ENCODE measurements around the gene FBXO34. TPM values are rescaled to one million over a fixed set of nuclear protein-coding genes. Genes with fewer than 3 reads are reported as not detected.

The FBXO34 gene
- total RNA-seq, 2 experiments from 2014 or later, result 28.3 to 29.7 TPM

DNA sequence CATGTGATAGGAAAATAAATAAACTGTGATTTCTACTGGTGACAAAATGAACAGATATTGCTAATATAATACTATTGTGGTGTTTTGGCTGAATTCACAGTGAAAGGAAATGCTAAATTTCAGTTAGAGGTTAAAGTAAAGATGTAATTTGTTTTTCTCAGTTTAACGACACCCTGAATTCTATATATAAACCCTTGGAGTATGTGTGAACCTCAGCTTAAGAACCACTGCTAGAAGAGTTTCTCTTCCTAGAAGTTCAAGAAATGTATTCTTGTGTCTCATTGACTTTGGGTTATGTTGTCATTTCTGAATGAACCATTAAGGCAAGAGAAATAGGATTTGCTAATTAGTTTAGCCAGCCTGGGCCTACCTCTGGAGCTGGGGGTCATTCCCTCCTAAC is 8.2 kb downstream of the FBXO34 start:
- Mint-ChIP-seq H3K27ac (no peak overlapping the region), H3K4me1 (ENCODE audit: low read depth) (peaks cover 62% of the 10 kb centered on the region), H3K27me3 (no peaks in the 10 kb centered on the region), H3K36me3 (ENCODE audit: low read depth) (peaks cover 20% of the 10 kb centered on the region), H3K9me3 (no peaks in the 10 kb centered on the region), H3K4me3 (no peak overlapping the region)
- H3K9me3 ChIP-seq (ENCODE audit: control insufficient read depth in 1 of 2, insufficient read depth in 1 of 2, low read length in 2 of 2), result no peaks in the 10 kb centered on the region
- no peak overlapping the region for H3K27ac ChIP-seq (ENCODE audit: low read depth in 1 of 2, low read length in 2 of 2)
- intact Hi-C loops (cut with DNase I, micrococcal nuclease), result no loop called here
- peaks cover 14% of the 10 kb centered on the region for H3K4me1 ChIP-seq (ENCODE audit: insufficient read depth, low read length)
- H3K36me3 ChIP-seq (ENCODE audit: insufficient read depth, low read length), result no peaks in the 10 kb centered on the region
- DNase-seq (no peak), ATAC-seq (ENCODE audit: poor library complexity) (no peak)
- POLR2A ChIA-PET, result no interaction called here
- TF ChIP-seq, protein P1, sequence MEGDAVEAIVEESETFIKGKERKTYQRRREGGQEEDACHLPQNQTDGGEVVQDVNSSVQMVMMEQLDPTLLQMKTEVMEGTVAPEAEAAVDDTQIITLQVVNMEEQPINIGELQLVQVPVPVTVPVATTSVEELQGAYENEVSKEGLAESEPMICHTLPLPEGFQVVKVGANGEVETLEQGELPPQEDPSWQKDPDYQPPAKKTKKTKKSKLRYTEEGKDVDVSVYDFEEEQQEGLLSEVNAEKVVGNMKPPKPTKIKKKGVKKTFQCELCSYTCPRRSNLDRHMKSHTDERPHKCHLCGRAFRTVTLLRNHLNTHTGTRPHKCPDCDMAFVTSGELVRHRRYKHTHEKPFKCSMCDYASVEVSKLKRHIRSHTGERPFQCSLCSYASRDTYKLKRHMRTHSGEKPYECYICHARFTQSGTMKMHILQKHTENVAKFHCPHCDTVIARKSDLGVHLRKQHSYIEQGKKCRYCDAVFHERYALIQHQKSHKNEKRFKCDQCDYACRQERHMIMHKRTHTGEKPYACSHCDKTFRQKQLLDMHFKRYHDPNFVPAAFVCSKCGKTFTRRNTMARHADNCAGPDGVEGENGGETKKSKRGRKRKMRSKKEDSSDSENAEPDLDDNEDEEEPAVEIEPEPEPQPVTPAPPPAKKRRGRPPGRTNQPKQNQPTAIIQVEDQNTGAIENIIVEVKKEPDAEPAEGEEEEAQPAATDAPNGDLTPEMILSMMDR (IDR thresholded peaks at IDR 0.05), result no peak
- no peaks in the 10 kb centered on the region for H3K27me3 ChIP-seq (ENCODE audit: control insufficient read depth in 1 of 2, insufficient read depth in 2 of 2, low read length in 2 of 2)
- CTCF ChIA-PET, result interaction anchor here (1.8 kb wide), 1 partner anchor 9 kb away, joined by 6 read pairs; no protein-coding TSS in a partner anchor
- no peak overlapping the region for H3K4me3 ChIP-seq (ENCODE audit: low read length)

DNA sequence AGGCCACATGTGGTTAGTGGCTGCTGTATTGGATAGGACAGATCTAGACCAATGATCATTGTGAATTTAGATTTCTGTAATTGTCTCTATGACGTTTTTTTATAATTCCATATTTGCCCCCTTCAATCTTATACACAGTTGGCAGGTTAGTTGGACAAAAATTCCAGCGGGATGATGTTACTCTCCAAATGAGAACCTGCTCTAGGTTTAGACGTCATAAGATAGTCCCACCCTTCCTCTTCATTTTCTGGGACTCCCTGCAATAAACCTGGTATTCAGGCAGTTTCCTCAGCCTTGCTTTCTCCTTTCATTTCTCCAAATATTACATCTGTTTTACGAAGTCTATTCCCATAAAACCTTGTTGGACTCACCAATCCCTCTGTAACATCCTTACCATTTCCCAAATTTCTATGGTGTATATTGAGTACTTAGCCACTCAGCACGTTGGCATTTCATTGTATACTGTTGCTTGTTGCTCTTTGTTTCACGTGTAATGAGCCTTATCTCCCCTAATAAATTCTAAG is 10.2 kb downstream of the FBXO34 start:
- H3K4me1 ChIP-seq (ENCODE audit: insufficient read depth, low read length), result peaks cover 23% of the 10 kb centered on the region
- TF ChIP-seq, protein P1 (IDR thresholded peaks at IDR 0.05), result no peak
- DNase-seq (no peak), ATAC-seq (ENCODE audit: poor library complexity) (no peak)
- Mint-ChIP-seq H3K9me3 (no peaks in the 10 kb centered on the region), H3K4me3 (no peak overlapping the region), H3K27ac (no peak overlapping the region), H3K36me3 (ENCODE audit: low read depth) (peaks cover 20% of the 10 kb centered on the region), H3K27me3 (no peaks in the 10 kb centered on the region), H3K4me1 (ENCODE audit: low read depth) (peaks cover 65% of the 10 kb centered on the region)
- no peak overlapping the region for H3K4me3 ChIP-seq (ENCODE audit: low read length)
- intact Hi-C loops (cut with DNase I, micrococcal nuclease), result no loop called here
- no peaks in the 10 kb centered on the region for H3K27me3 ChIP-seq (ENCODE audit: control insufficient read depth in 1 of 2, insufficient read depth in 2 of 2, low read length in 2 of 2)
- ChIA-PET POLR2A (interaction anchor here (1.0 kb wide), 1 partner anchor 73 kb away, joined by 3 read pairs; no protein-coding TSS in a partner anchor), CTCF (interaction anchor here (1.1 kb wide), 1 partner anchor 11 kb away, joined by 3 read pairs; no protein-coding TSS in a partner anchor)
- H3K27ac ChIP-seq (ENCODE audit: low read depth in 1 of 2, low read length in 2 of 2), result no peak overlapping the region
- no peaks in the 10 kb centered on the region for H3K9me3 ChIP-seq (ENCODE audit: control insufficient read depth in 1 of 2, insufficient read depth in 1 of 2, low read length in 2 of 2)
- no peaks in the 10 kb centered on the region for H3K36me3 ChIP-seq (ENCODE audit: insufficient read depth, low read length)

DNA sequence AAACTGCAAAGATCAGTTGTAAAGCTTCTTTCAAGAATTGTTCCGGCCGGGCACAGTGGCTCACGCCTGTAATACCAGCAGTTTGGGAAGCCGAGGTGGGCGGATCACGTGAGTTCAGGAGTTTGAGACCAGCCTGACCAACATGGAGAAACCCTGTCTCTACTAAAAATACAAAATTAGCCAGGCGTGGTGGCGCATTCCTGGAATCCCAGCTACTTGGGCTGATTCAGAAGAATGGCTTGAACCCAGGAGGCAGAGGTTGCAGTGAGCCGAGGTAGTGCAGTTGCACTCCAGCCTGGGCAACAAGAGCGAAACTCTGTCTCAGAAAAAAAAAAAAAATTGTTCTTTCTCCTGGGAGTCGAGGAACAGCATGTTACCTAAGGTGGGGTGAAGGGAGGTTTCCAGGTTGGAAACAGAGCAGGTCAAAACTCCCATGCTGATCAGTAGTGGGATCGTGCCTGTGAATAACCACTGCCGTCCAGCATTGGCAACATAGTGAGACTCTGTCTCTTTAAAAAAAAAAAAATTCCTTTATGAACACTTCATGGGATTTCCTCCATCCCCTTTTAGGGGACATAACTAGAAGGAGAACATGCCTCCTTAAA is 13.9 kb downstream of the FBXO34 start:
- Histone ChIP-seq H3K4me1 (ENCODE audit: insufficient read depth, low read length) (peaks cover 9% of the 10 kb centered on the region), H3K36me3 (ENCODE audit: insufficient read depth, low read length) (no peaks in the 10 kb centered on the region), H3K27me3 (ENCODE audit: control insufficient read depth in 1 of 2, insufficient read depth in 2 of 2, low read length in 2 of 2) (no peaks in the 10 kb centered on the region), H3K4me3 (ENCODE audit: low read length) (no peak overlapping the region), H3K27ac (ENCODE audit: low read depth in 1 of 2, low read length in 2 of 2) (no peak overlapping the region), H3K9me3 (ENCODE audit: control insufficient read depth in 1 of 2, insufficient read depth in 1 of 2, low read length in 2 of 2) (no peaks in the 10 kb centered on the region)
- intact Hi-C loops (cut with DNase I, micrococcal nuclease), result no loop called here
- Mint-ChIP-seq H3K4me1 (ENCODE audit: low read depth) (peaks cover 59% of the 10 kb centered on the region), H3K36me3 (ENCODE audit: low read depth) (peaks cover 14% of the 10 kb centered on the region), H3K27me3 (no peaks in the 10 kb centered on the region), H3K9me3 (no peaks in the 10 kb centered on the region), H3K27ac (no peak overlapping the region), H3K4me3 (no peak overlapping the region)
- DNase-seq (no peak), ATAC-seq (ENCODE audit: poor library complexity) (no peak)
- ChIA-PET POLR2A (no interaction called here), CTCF (interaction anchor here (0.6 kb wide), 1 partner anchor 231 kb away, joined by 3 read pairs; no protein-coding TSS in a partner anchor)
- TF ChIP-seq, protein P1 (IDR thresholded peaks at IDR 0.05), result no peak

Measured in CD4-positive, alpha-beta T cell (primary cell).